Liver (tissue), 9 donors: ENCODE results near the gene CNTN1. TPM values are rescaled to one million over a fixed set of nuclear protein-coding genes. Genes with fewer than 3 reads are reported as not detected.

ENCODE experiments used
- DNase-seq: peaks from one replicate; pipeline ENCODE4 v3.0.0-alpha.2; 2017; ENCODE audit warnings: low spot score
- H3K27ac ChIP-seq, 2 donors: one replicate each; pipeline ENCODE4 v1.7.0; 2013; ENCODE audit warnings: inconsistent platforms in 2 of 2, low read length in 2 of 2, control low read depth in 1 of 2, low read depth in 1 of 2, mild to moderate bottlenecking in 1 of 2
- H3K27me3 ChIP-seq, 4 donors: one replicate each; pipeline versions ENCODE4 v1.6.1 to v1.7.0; 2013; ENCODE audit warnings: low read length in 3 of 4, inconsistent platforms in 1 of 4, mild to moderate bottlenecking in 1 of 4, moderate library complexity in 1 of 4; ENCODE audit not compliant: control insufficient read depth in 4 of 4, insufficient read depth in 4 of 4
- H3K36me3 ChIP-seq, 4 donors: one replicate each; pipeline versions ENCODE4 v1.6.1 to v1.7.0; 2013; ENCODE audit warnings: low read length in 3 of 4, mild to moderate bottlenecking in 3 of 4, low read depth in 1 of 4, moderate library complexity in 1 of 4; ENCODE audit not compliant: control insufficient read depth in 4 of 4, insufficient read depth in 3 of 4
- H3K4me1 ChIP-seq, 4 donors: one replicate each; pipeline versions ENCODE4 v1.6.1 to v1.7.0; 2013; ENCODE audit warnings: low read length in 3 of 4, mild to moderate bottlenecking in 3 of 4, moderate library complexity in 1 of 4; ENCODE audit not compliant: control insufficient read depth in 4 of 4, insufficient read depth in 4 of 4
- H3K4me3 ChIP-seq, 3 donors: one replicate each; pipeline versions ENCODE4 v1.6.1 to v1.7.0; 2013; ENCODE audit warnings: low read length in 3 of 3, control low read depth in 1 of 3, low read depth in 1 of 3, mild to moderate bottlenecking in 1 of 3
- H3K9ac ChIP-seq, 2 donors: one replicate each; pipeline ENCODE4 v1.7.0; 2013; ENCODE audit warnings: low read length in 2 of 2, mild to moderate bottlenecking in 2 of 2, moderate library complexity in 2 of 2, control low read depth in 1 of 2, low read depth in 1 of 2
- H3K9me3 ChIP-seq, 4 donors: one replicate each; pipeline versions ENCODE4 v1.6.1 to v1.7.0; 2013; ENCODE audit warnings: low read length in 3 of 4; ENCODE audit not compliant: control insufficient read depth in 4 of 4
- EGR1 ChIP-seq, 2 donors: IDR thresholded peaks; 2 replicates each; pipeline ENCODE4 v1.6.1; 2016 to 2018; ENCODE audit warnings: antibody characterized with exemption in 2 of 2, low read depth in 2 of 2
- FOXA1 ChIP-seq: IDR thresholded peaks from 2 replicates; pipeline ENCODE4 v1.6.1; 2016; ENCODE audit warnings: antibody characterized with exemption
- FOXA2 ChIP-seq: IDR thresholded peaks from 2 replicates; pipeline ENCODE4 v1.6.1; 2016; ENCODE audit warnings: antibody characterized with exemption
- GABPA ChIP-seq, 2 donors: IDR thresholded peaks in 1 of 2; conservative IDR thresholded peaks in 1 of 2; 2 replicates each; pipeline ENCODE4 v1.6.1; 2016; ENCODE audit warnings: antibody characterized with exemption in 2 of 2, mild to moderate bottlenecking in 1 of 2, moderate library complexity in 1 of 2
- HNF4A ChIP-seq, 2 donors: conservative IDR thresholded peaks; 2 replicates each; pipeline ENCODE4 v1.6.1; 2016; ENCODE audit warnings: antibody characterized with exemption in 2 of 2, mild to moderate bottlenecking in 2 of 2
- HNF4G ChIP-seq: IDR thresholded peaks from 2 replicates; pipeline ENCODE4 v1.6.1; 2016; ENCODE audit warnings: antibody characterized with exemption
- JUND ChIP-seq, 2 donors: IDR thresholded peaks; 2 replicates each; pipeline ENCODE4 v1.6.1; 2016; ENCODE audit warnings: antibody characterized with exemption in 2 of 2
- NR2F2 ChIP-seq: IDR thresholded peaks from 2 replicates; pipeline ENCODE4 v1.6.1; 2016; ENCODE audit warnings: antibody characterized with exemption
- RAD21 ChIP-seq, 2 donors: IDR thresholded peaks; 2 replicates each; pipeline ENCODE4 v1.6.1; 2016; ENCODE audit warnings: antibody characterized with exemption in 2 of 2, mild to moderate bottlenecking in 2 of 2
- REST ChIP-seq: IDR thresholded peaks from 2 replicates; pipeline ENCODE4 v1.6.1; 2016; ENCODE audit warnings: antibody characterized with exemption, mild to moderate bottlenecking
- RXRA ChIP-seq, 2 donors: IDR thresholded peaks; 2 replicates each; pipeline ENCODE4 v1.6.1; 2017 to 2018; ENCODE audit warnings: antibody characterized with exemption in 2 of 2, mild to moderate bottlenecking in 1 of 2
- SP1 ChIP-seq: IDR thresholded peaks from 2 replicates; pipeline ENCODE4 v1.6.1; 2018; ENCODE audit warnings: antibody characterized with exemption, mild to moderate bottlenecking
- TAF1 ChIP-seq: conservative IDR thresholded peaks from 2 replicates; pipeline ENCODE4 v1.6.1; 2016; ENCODE audit warnings: antibody characterized with exemption, mild to moderate bottlenecking
- YY1 ChIP-seq: IDR thresholded peaks from 2 replicates; pipeline ENCODE4 v1.6.1; 2016; ENCODE audit warnings: antibody characterized with exemption, mild to moderate bottlenecking
- ZBTB33 ChIP-seq: IDR thresholded peaks from 2 replicates; pipeline ENCODE4 v1.6.1; 2016; ENCODE audit warnings: antibody characterized with exemption
- polyA plus RNA-seq, 2 donors: library from polyadenylated mRNA; stranded (reverse) in 1 of 2; unstranded in 1 of 2; fragments of 200-250 nt in 1 of 2; fragments of >200 nt in 1 of 2; fragmentation: Nextera tagmentation in 1 of 2; extraction: Ambion mirVana in 1 of 2; gene quantifications; one replicate each; pipeline versions ENCODE4 v1.2.1 to v1.2.3, GENCODE V29; 2013 to 2015
- total RNA-seq, 2 donors: library from RNA; depleted of rRNA; stranded (reverse); fragments of >200 nt; gene quantifications; one replicate each; pipeline ENCODE4 v1.2.3, GENCODE V29; 2014
- TF ChIP-seq, protein P1 (sequence below): IDR thresholded peaks from 2 replicates; pipeline ENCODE4 v1.6.1; 2016; ENCODE audit warnings: antibody characterized with exemption
- TF ChIP-seq, protein P2 (sequence below): IDR thresholded peaks from 2 replicates; pipeline ENCODE4 v1.6.1; 2016; ENCODE audit warnings: antibody characterized with exemption
- TF ChIP-seq, protein P3 (sequence below): fragments of 150-350 bp; IDR thresholded peaks from 2 replicates; pipeline ENCODE4 v1.5.1; 2017; ENCODE audit warnings: improper control_type of control experiment, low read depth, low read length; ENCODE audit not compliant: missing input control
- donor health status: healthy.
- donor health status: healthy.
- donor health status: healthy.
- donor health status: healthy.
- donor health status: healthy.

CNTN1 gene
- total and polyA plus RNA-seq, 4 donors: 0.03 to 1.2 (median 0.43) TPM

GRCh38 chr12:40716037-40716436 is 23.8 kb downstream of the CNTN1 start:
- Histone ChIP-seq H3K4me3 (no peak overlapping the region), H3K27me3 (no peaks in the 10 kb centered on the region), H3K9me3 (no peaks in the 10 kb centered on the region), H3K4me1 (no peaks in the 10 kb centered on the region), H3K27ac (no peak overlapping the region), H3K9ac (no peak overlapping the region), H3K36me3 (no peaks in the 10 kb centered on the region)
- no peak for TF ChIP-seq REST
- TF ChIP-seq NR2F2: no peak
- no peak for TF ChIP-seq YY1
- no peak for TF ChIP-seq JUND (IDR thresholded peaks at IDR 0.05)
- TF ChIP-seq HNF4A (conservative IDR thresholded peaks at IDR 0.05): no peak
- TF ChIP-seq ZBTB33: no peak
- TF ChIP-seq GABPA (IDR thresholded peaks at IDR 0.05 in 1 of 2, conservative IDR thresholded peaks at IDR 0.05 in 1 of 2): no peak
- no peak for TF ChIP-seq FOXA1
- no peak for TF ChIP-seq TAF1
- no peak for TF ChIP-seq EGR1 (IDR thresholded peaks at IDR 0.05; ENCODE audit: low read depth in 2 of 2)
- no peak for TF ChIP-seq RAD21 (IDR thresholded peaks at IDR 0.05)
- TF ChIP-seq, protein P1, sequence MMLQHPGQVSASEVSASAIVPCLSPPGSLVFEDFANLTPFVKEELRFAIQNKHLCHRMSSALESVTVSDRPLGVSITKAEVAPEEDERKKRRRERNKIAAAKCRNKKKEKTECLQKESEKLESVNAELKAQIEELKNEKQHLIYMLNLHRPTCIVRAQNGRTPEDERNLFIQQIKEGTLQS: no peak
- TF ChIP-seq, protein P2, sequence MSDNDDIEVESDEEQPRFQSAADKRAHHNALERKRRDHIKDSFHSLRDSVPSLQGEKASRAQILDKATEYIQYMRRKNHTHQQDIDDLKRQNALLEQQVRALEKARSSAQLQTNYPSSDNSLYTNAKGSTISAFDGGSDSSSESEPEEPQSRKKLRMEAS: no peak
- no peak for TF ChIP-seq SP1
- no peak for TF ChIP-seq FOXA2
- TF ChIP-seq RXRA (IDR thresholded peaks at IDR 0.05): no peak
- TF ChIP-seq, protein P3, sequence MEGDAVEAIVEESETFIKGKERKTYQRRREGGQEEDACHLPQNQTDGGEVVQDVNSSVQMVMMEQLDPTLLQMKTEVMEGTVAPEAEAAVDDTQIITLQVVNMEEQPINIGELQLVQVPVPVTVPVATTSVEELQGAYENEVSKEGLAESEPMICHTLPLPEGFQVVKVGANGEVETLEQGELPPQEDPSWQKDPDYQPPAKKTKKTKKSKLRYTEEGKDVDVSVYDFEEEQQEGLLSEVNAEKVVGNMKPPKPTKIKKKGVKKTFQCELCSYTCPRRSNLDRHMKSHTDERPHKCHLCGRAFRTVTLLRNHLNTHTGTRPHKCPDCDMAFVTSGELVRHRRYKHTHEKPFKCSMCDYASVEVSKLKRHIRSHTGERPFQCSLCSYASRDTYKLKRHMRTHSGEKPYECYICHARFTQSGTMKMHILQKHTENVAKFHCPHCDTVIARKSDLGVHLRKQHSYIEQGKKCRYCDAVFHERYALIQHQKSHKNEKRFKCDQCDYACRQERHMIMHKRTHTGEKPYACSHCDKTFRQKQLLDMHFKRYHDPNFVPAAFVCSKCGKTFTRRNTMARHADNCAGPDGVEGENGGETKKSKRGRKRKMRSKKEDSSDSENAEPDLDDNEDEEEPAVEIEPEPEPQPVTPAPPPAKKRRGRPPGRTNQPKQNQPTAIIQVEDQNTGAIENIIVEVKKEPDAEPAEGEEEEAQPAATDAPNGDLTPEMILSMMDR: no peak
- TF ChIP-seq HNF4G: no peak
- no peak for DNase-seq
